Testis (tissue), 3 donors: ENCODE data around the gene KIAA1671. TPM values are rescaled to one million over a fixed set of nuclear protein-coding genes. Genes with fewer than 3 reads are reported as not detected.

Source experiments
- DNase-seq: peaks from one replicate; pipeline ENCODE4 v3.0.0-alpha.2; 2019
- H3K27ac ChIP-seq, 2 donors: fragments of 200-600 bp; sonication (generic); one replicate each; pipeline ENCODE4 v1.5.1; 2019
- H3K27me3 ChIP-seq: fragments of 200-600 bp; sonication (generic); one replicate; pipeline ENCODE4 v1.5.1; 2019
- H3K36me3 ChIP-seq: fragments of 200-600 bp; sonication (generic); one replicate; pipeline ENCODE4 v1.5.1; 2017; ENCODE audit warnings: low read depth; ENCODE audit errors: missing control alignments
- H3K4me1 ChIP-seq: fragments of 200-600 bp; sonication (generic); one replicate; pipeline ENCODE4 v1.5.1; 2019
- H3K4me3 ChIP-seq, 2 donors: fragments of 200-600 bp; sonication (generic); one replicate each; pipeline ENCODE4 v1.5.1; 2017 to 2019
- H3K9me3 ChIP-seq: fragments of 200-600 bp; sonication (generic); one replicate; pipeline ENCODE4 v1.5.1; 2017
- CTCF ChIP-seq, 3 experiments: fragments of 450-650 bp in 2 of 3; fragments of 200-600 bp in 1 of 3; sonication (generic) in 1 of 3; IDR thresholded peaks; one replicate each; pipeline ENCODE4 v1.5.1; 2016 to 2019; ENCODE audit warnings: antibody characterized with exemption in 3 of 3, mild to moderate bottlenecking in 2 of 3, moderate library complexity in 1 of 3
- POLR2A ChIP-seq: fragments of 450-650 bp; IDR thresholded peaks from one replicate; pipeline ENCODE4 v1.6.1; 2017; ENCODE audit warnings: antibody characterized with exemption, mild to moderate bottlenecking, moderate library complexity
- WGBS, 2 donors: methylation state at CpG; one replicate each; pipeline ENCODE4 v1.1.5; 2018; 5-methylcytosine and 5-hydroxymethylcytosine counted together
- intact Hi-C: fragments of 100-400 bp; cut with DNase I; formaldehyde crosslinking; loops from one replicate; pipeline ENCODE4 v1.15.1; 2023; ENCODE audit warnings: low total_unique reads
- polyA plus RNA-seq: library from polyadenylated mRNA; stranded (reverse); fragments of 350-450 nt; fragmentation: Illumina TruSeq; extraction: RNeasy Lipid Tissue Mini Kit (QIAGEN cat#74804); gene quantifications from one replicate; pipeline ENCODE4 v1.2.3, GENCODE V29; 2014; ENCODE audit warnings: low read depth, low replicate concordance; ENCODE audit not compliant: insufficient read depth
- total RNA-seq, 2 donors: library from RNA; depleted of rRNA; stranded (reverse); fragments of >200 nt; gene quantifications; one replicate each; pipeline ENCODE4 v1.2.3, GENCODE V29; 2016

Gene KIAA1671
- total and polyA plus RNA-seq, 3 donors from 2014 or later: 16.8 to 28.6 (median 24.4) TPM

- H3K4me3 ChIP-seq: no peak overlapping the region
- 92 to 97% methylated on average over 6 of the region's 6 CpGs for WGBS, 2 donors
- H3K27ac ChIP-seq: no peak overlapping the region
Observed at GRCh38 chr22:24997023-24997422, 44.5 kb downstream of the KIAA1671 start.

GRCh38 chr22:25000686-25001085, 48.2 kb downstream of the KIAA1671 start:
- no peaks in the 10 kb centered on the region for H3K4me1 ChIP-seq
- DNase-seq: no peak
- no peaks in the 10 kb centered on the region for H3K27me3 ChIP-seq
- TF ChIP-seq POLR2A (no peak), CTCF (IDR thresholded peaks at IDR 0.05) (no peak)
- intact Hi-C loops: no loop called here
- H3K36me3 ChIP-seq: no peaks in the 10 kb centered on the region
- no peaks in the 10 kb centered on the region for H3K9me3 ChIP-seq
- no peak overlapping the region for H3K27ac ChIP-seq
- no peak overlapping the region for H3K4me3 ChIP-seq
- 75 to 84% methylated on average over 8 of the region's 8 CpGs for whole genome bisulfite sequencing, 2 donors

More at GRCh38 chr22:24997023-24997422, 44.5 kb downstream of the KIAA1671 start:
- H3K27me3 ChIP-seq: no peaks in the 10 kb centered on the region
- no peaks in the 10 kb centered on the region for H3K36me3 ChIP-seq
- no peak for DNase-seq
- intact Hi-C loops: no loop called here
- TF ChIP-seq POLR2A: no peak
- no peak for TF ChIP-seq CTCF (IDR thresholded peaks at IDR 0.05)
- no peaks in the 10 kb centered on the region for H3K4me1 ChIP-seq
- no peaks in the 10 kb centered on the region for H3K9me3 ChIP-seq

DNA sequence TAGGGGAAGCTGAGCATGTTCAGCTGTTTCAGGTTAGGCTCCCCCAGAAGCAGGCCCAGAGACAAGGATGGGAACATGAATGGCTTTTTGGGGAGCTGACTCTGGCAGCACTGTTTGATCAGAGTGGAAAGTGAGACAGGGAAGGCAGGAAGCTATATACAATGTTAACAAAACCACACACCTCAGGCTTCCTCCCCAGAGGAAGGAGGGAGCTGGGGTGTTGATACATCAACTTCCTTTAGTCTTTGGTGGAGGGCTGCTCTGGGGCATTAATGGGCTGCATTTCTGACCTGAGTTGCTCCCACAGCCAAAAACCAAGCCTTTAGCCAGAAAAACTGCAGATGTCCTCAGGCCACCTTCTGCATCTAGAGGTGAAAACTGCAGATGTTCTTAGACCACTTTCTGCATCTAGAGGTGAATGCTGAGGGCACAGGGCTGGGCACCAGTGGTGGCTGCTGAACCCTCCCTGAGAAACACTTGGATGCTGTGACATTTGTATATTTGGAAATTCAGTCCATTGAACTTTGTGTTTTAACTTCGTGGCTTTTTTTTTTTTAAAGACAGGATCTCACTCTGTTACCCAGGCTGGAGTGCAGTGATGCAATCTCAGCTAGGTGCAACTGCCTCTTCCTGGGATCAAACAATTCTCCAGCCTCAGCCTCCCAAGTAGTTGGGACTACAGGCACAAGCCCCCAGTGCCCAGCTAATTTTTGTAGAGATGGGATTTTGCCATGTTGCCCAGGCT, 49.9 kb downstream of the KIAA1671 start:
- intact Hi-C loops: no loop called here
- no peak overlapping the region for H3K27ac ChIP-seq

DNA sequence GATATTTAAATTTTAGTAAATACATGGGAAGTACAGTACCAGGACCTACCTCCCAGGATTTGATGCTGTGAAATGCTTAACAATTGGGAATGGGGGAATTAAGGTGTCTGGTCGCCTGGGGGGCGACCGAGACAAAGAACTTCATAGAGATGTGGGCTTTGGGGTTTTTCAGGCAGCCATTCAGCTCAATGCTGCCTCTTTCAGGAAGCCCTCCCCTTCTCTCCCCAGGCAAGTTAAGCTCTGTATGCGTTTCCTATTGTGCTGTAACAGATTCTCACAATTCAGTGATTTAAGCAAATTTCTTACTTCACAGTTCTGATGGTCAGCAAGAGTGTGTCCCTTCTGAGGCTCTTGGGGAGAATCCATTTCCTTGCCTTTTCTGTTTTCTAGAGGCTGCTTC, 53.8 kb downstream of the KIAA1671 start:
- Histone ChIP-seq H3K27ac (no peak overlapping the region), H3K9me3 (no peaks in the 10 kb centered on the region), H3K4me1 (no peaks in the 10 kb centered on the region), H3K27me3 (no peaks in the 10 kb centered on the region), H3K36me3 (no peaks in the 10 kb centered on the region), H3K4me3 (no peak overlapping the region)
- TF ChIP-seq POLR2A (no peak), CTCF (IDR thresholded peaks at IDR 0.05) (no peak)
- WGBS, 2 donors: 87 to 97% methylated on average over 4 of the region's 4 CpGs
- no peak for DNase-seq
- intact Hi-C loops: no loop called here

More for the DNA sequence above, 49.9 kb downstream of the KIAA1671 start:
- no peak for TF ChIP-seq CTCF (IDR thresholded peaks at IDR 0.05)
- 44 to 54% methylated on average over 1 of the region's 1 CpG for WGBS, 2 donors
- Histone ChIP-seq H3K4me3 (no peak overlapping the region), H3K4me1 (no peaks in the 10 kb centered on the region), H3K36me3 (no peaks in the 10 kb centered on the region), H3K9me3 (no peaks in the 10 kb centered on the region), H3K27me3 (no peaks in the 10 kb centered on the region)
- no peak for DNase-seq
